Measurements from ENCODE around the gene DPF3. TPM values are rescaled to one million over a fixed set of nuclear protein-coding genes. Genes with fewer than 3 reads are reported as not detected.

The DPF3 gene
- total RNA-seq, 1 experiment from 2014 or later = not detected

DNA sequence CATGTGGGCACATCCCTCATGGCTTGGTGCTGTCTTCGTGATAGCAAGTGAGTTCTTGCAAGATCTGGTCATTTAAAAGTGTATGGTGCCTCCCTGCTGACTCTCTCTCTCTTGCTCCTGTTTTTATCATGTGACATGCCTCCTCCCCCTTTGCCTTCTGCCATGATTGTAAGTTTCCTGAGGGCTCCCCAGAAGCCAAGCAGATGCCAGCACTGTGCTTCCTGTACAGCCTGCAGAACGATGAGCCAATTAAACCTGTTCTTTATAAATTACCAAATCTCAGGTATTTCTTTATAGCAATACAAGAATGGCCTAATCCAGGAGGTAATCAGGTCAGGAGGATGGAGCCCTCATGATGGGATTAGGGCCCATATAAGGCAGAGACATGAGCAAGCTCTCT, 116.3 kb downstream of the DPF3 start:
- Histone ChIP-seq H3K27ac (ENCODE audit: low read length) (no peak overlapping the region), H3K36me3 (ENCODE audit: control insufficient read depth, insufficient read depth, low read length) (no peaks in the 10 kb centered on the region), H3K4me1 (ENCODE audit: control insufficient read depth, insufficient read depth, low read length) (no peaks in the 10 kb centered on the region), H3K27me3 (ENCODE audit: control insufficient read depth, insufficient read depth, low read length) (no peaks in the 10 kb centered on the region), H3K9me3 (ENCODE audit: control insufficient read depth, insufficient read depth, low read depth, low read length) (no peaks in the 10 kb centered on the region), H3K4me3 (ENCODE audit: low read depth in 2 of 2, low read length in 2 of 2) (no peak overlapping the region)
- intact Hi-C loops (cut with micrococcal nuclease; ENCODE audit: unreplicated experiment) (no loop called here), in situ Hi-C loops (cut with HindIII; ENCODE audit: low pct_unique_long_range_greater_than_20kb, low sequenced_read_pairs) (no loop called here)
- DNase-seq (ENCODE audit: low read depth, low spot score) = no peak
- ATAC-seq = no peak
- TF ChIP-seq POLR2AphosphoS5 (IDR thresholded peaks at IDR 0.05; ENCODE audit: low read depth, low read length) = no peak
- no peak for TF ChIP-seq TCF7L2 (IDR thresholded peaks at IDR 0.05; ENCODE audit: low read depth, low read length)
- no peak for TF ChIP-seq CTCF (IDR thresholded peaks at IDR 0.05)
- TF ChIP-seq SIN3A (IDR thresholded peaks at IDR 0.05; ENCODE audit: borderline replicate concordance, insufficient read depth, low read depth, low read length) = no peak
- no peak for TF ChIP-seq REST (IDR thresholded peaks at IDR 0.05; ENCODE audit: insufficient read depth in 1 of 2, low read depth in 2 of 2, low read length in 1 of 2)
- CTCF ChIA-PET = no interaction called here
- BruUV-seq (replicated peaks) = no TSS peak
- POLR2A ChIA-PET = no interaction called here

DNA sequence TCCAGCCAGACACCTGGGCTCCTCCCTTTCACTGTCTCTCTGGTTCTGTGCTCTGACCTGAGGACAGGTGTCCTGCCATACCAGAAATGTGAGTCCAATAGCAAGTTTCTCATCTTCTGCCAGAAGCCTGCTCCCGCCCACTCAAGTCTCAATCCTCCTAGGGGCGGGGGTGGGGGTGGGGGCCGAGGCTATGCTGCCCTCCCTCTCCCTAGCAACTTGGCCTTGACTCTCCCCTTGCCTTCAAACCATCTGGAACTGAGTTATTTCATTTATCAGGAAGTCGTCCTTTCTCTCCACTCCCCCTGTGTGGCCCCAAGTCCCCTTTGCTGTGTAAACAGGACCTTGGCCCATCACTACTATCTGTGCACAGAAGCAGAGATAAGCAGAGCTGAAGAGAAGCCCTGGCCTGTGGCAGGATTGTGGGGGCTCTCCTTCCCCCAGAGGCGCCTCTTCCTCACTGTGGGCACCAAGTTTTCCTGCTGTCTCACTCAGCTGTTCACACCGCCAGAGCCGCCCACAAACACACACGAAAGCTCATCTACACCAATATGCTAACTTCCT, 117.1 kb downstream of the DPF3 start:
- TF ChIP-seq REST (IDR thresholded peaks at IDR 0.05; ENCODE audit: insufficient read depth in 1 of 2, low read depth in 2 of 2, low read length in 1 of 2) = no peak
- no peak for TF ChIP-seq SIN3A (IDR thresholded peaks at IDR 0.05; ENCODE audit: borderline replicate concordance, insufficient read depth, low read depth, low read length)
- TF ChIP-seq POLR2AphosphoS5 (IDR thresholded peaks at IDR 0.05; ENCODE audit: low read depth, low read length) = no peak
- no peak for TF ChIP-seq TCF7L2 (IDR thresholded peaks at IDR 0.05; ENCODE audit: low read depth, low read length)
- TF ChIP-seq CTCF (IDR thresholded peaks at IDR 0.05) = no peak
- Histone ChIP-seq H3K4me1 (ENCODE audit: control insufficient read depth, insufficient read depth, low read length) (no peaks in the 10 kb centered on the region), H3K4me3 (ENCODE audit: low read depth in 2 of 2, low read length in 2 of 2) (no peak overlapping the region), H3K27ac (ENCODE audit: low read length) (no peak overlapping the region), H3K36me3 (ENCODE audit: control insufficient read depth, insufficient read depth, low read length) (no peaks in the 10 kb centered on the region), H3K9me3 (ENCODE audit: control insufficient read depth, insufficient read depth, low read depth, low read length) (no peaks in the 10 kb centered on the region), H3K27me3 (ENCODE audit: control insufficient read depth, insufficient read depth, low read length) (no peaks in the 10 kb centered on the region)
- no peak for DNase-seq (ENCODE audit: low read depth, low spot score)
- intact Hi-C loops (cut with micrococcal nuclease; ENCODE audit: unreplicated experiment) (no loop called here), in situ Hi-C loops (cut with HindIII; ENCODE audit: low pct_unique_long_range_greater_than_20kb, low sequenced_read_pairs) (no loop called here)
- CTCF ChIA-PET = no interaction called here
- POLR2A ChIA-PET = interaction anchor here (0.6 kb wide), 1 partner anchor 23 kb away, joined by 3 read pairs; no protein-coding TSS in a partner anchor
- no TSS peak for BruUV-seq (replicated peaks)
- no peak for ATAC-seq
